ENCODE results near the gene HNRNPUL2. TPM values are rescaled to one million over a fixed set of nuclear protein-coding genes. Genes with fewer than 3 reads are reported as not detected.

HNRNPUL2 gene
- total RNA-seq, 1 donor from 2014 or later: 8.0 TPM

DNA sequence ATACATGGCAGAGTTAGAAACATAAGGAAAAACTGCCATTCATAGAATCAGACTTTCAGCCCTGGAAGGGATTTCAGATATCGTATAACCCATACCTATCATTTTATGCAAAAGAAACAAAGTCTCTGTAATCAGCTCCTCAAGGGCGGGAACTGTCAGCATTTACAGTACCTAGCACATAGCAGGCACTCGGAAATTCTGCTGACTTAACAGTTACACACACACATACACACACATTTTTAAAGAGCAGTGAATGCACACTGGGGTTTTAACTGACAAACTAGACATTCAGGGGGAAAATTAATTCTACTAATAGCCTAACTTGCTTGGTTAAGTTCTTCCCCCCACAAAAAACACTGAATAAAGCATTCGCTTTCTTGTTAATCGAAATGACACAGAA lies 11.1 kb downstream of the HNRNPUL2 start:
- no peak for DNase-seq (ENCODE audit: low read depth)
- H3K4me3 ChIP-seq (ENCODE audit: low read depth, low read length): no peak overlapping the region
- no peak for TF ChIP-seq CTCF (conservative IDR thresholded peaks at IDR 0.05; ENCODE audit: low read depth, low read length)

DNA sequence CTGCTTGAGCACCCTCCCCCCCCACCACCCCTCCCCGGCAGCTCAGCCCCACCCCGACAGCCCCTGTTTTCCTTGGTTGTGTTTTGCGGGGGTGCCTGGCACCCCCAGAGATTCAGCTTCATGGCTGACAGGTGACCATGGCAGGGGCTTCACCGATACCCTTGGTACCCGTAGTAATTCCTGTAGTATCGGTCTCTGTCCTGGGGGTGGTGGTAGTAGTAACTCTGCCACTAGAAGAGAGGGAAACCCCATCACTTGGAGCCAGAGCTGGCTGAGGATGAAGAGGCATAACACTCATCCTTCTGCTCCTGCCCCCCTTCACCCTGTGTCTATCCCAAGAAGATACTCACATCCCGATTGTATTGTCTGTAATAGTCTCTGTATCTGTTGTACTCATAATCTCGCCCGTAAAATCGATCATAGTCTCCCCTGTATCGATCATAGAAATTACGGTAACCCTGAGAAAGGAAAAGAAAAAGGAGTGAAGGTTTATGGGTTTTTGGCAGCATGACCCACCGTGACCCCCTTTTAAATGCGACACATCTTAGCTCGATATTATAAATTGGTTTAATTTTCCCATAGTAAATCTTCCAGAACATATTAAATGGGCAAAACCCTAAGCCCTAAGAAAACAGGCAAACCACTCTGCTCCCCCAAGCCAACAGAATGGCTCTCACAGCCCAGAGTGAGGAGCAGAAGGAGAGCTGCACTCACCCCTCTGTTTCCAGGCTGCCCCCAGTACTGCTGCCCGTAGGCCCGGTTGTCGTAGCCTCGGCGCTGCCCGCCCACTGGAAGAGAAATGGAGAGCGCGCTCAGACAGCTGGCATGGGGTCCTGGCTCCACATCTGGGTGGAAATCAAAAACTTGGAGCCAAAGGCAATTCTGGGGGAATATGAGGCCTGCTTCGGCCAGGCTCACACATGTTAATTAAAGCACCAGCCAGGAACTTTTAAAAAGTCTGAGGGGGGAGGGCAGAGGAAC lies 11.8 kb downstream of the HNRNPUL2 start:
- no peak overlapping the region for H3K4me3 ChIP-seq (ENCODE audit: low read depth, low read length)
- TF ChIP-seq CTCF (conservative IDR thresholded peaks at IDR 0.05; ENCODE audit: low read depth, low read length): no peak
- no peak for DNase-seq (ENCODE audit: low read depth)

- no peak for DNase-seq (ENCODE audit: low read depth)
- TF ChIP-seq CTCF (conservative IDR thresholded peaks at IDR 0.05; ENCODE audit: low read depth, low read length): no peak
- H3K4me3 ChIP-seq (ENCODE audit: low read depth, low read length): no peak overlapping the region
Measured at GRCh38 chr11:62713343-62713742, 13.9 kb downstream of the HNRNPUL2 start.

- DNase-seq (ENCODE audit: low read depth): no peak
- no peak for TF ChIP-seq CTCF (conservative IDR thresholded peaks at IDR 0.05; ENCODE audit: low read depth, low read length)
- no peak overlapping the region for H3K4me3 ChIP-seq (ENCODE audit: low read depth, low read length)
Measured at GRCh38 chr11:62712861-62713260, 14.4 kb downstream of the HNRNPUL2 start.

- no peak overlapping the region for H3K4me3 ChIP-seq (ENCODE audit: low read depth, low read length)
- no peak for DNase-seq (ENCODE audit: low read depth)
- no peak for TF ChIP-seq CTCF (conservative IDR thresholded peaks at IDR 0.05; ENCODE audit: low read depth, low read length)
Measured at GRCh38 chr11:62712276-62712812, 14.9 kb downstream of the HNRNPUL2 start.

- no peak for TF ChIP-seq CTCF (conservative IDR thresholded peaks at IDR 0.05; ENCODE audit: low read depth, low read length)
- peak overlapping the region; percentile 62 for H3K4me3 ChIP-seq (ENCODE audit: low read depth, low read length)
- DNase-seq (ENCODE audit: low read depth): no peak
Measured at GRCh38 chr11:62710001-62710345, 17.3 kb downstream of the HNRNPUL2 start.

All from epithelial cell of proximal tubule (primary cell).